Ovary (tissue), 9 donors: Measurements from ENCODE around the gene ANK2. TPM values are rescaled to one million over a fixed set of nuclear protein-coding genes. Genes with fewer than 3 reads are reported as not detected.
A peak's percentile ranks its signal among the peaks of the same experiment; 100 is the strongest.

ENCODE experiments used
- DNase-seq, 5 donors: peaks; one replicate each; pipeline ENCODE4 v3.0.0-alpha.2; 2019 to 2020
- H3K27ac ChIP-seq, 2 donors: fragments of 200-600 bp; one replicate each; pipeline versions ENCODE4 v1.5.1 to v1.8.0; 2019 to 2022
- H3K27me3 ChIP-seq: fragments of 200-600 bp; one replicate; pipeline ENCODE4 v1.8.0; 2022
- H3K36me3 ChIP-seq: fragments of 200-600 bp; sonication (generic); one replicate; pipeline ENCODE4 v1.5.1; 2019
- H3K4me1 ChIP-seq: one replicate; pipeline ENCODE4 v1.8.1; 2013; ENCODE audit warnings: mild to moderate bottlenecking, moderate library complexity; ENCODE audit not compliant: insufficient read depth
- H3K4me3 ChIP-seq: fragments of 200-600 bp; sonication (generic); one replicate; pipeline ENCODE4 v1.5.1; 2017
- H3K9me3 ChIP-seq, 2 donors: fragments of 200-600 bp in 1 of 2; sonication (generic) in 1 of 2; one replicate each; pipeline versions ENCODE4 v1.5.1 to v1.8.1; 2013 to 2019; ENCODE audit warnings: mild to moderate bottlenecking in 1 of 2, moderate library complexity in 1 of 2
- EP300 ChIP-seq: sonication (generic); formaldehyde crosslinking; IDR thresholded peaks from one replicate; pipeline ENCODE4 v1.6.1; 2017; ENCODE audit warnings: antibody characterized with exemption
- POLR2A ChIP-seq: fragments of 450-650 bp; IDR thresholded peaks from one replicate; pipeline ENCODE4 v1.6.1; 2017; ENCODE audit warnings: antibody characterized with exemption, mild to moderate bottlenecking, moderate library complexity
- WGBS, 3 donors: extraction: QIAGEN DNeasy Blood & Tissue Kit in 1 of 3; methylation state at CpG; one replicate each; pipeline versions ENCODE4 v1.1.5 to v1.1.7; 2013 to 2017; 5-methylcytosine and 5-hydroxymethylcytosine counted together
- intact Hi-C, 4 donors: fragments of 100-400 bp; cut with DNase I; formaldehyde crosslinking; loops; one replicate each; pipeline versions ENCODE4 v1.11.0 to v1.15.1; 2022 to 2023
- polyA plus RNA-seq, 2 donors: library from polyadenylated mRNA; stranded (reverse); fragments of 200-250 nt in 1 of 2; fragments of 350-450 nt in 1 of 2; fragmentation: Illumina TruSeq in 1 of 2; extraction: RNeasy Lipid Tissue Mini Kit (QIAGEN cat#74804) in 1 of 2; gene quantifications; one replicate each; pipeline ENCODE4 v1.2.3, GENCODE V29; 2013 to 2014
- total RNA-seq, 7 donors: library from RNA; depleted of rRNA in 2 of 7; stranded (reverse); fragments of >200 nt in 2 of 7; fragmentation: NEBNext Ultra II Directional in 3 of 7; extraction: Animal tissue kit (Norgen Biotek cat#: 25700) in 3 of 7; gene quantifications; one replicate each; pipeline versions ENCODE4 v1.1.0 to v1.2.4, GENCODE V29; 2016 to 2023
- TF ChIP-seq, protein P1 (sequence below), 3 donors: fragments of 450-650 bp in 2 of 3; fragments of 200-600 bp in 1 of 3; IDR thresholded peaks; one replicate each; pipeline versions ENCODE4 v1.5.1 to v1.8.0; 2016 to 2022; ENCODE audit warnings: antibody characterized with exemption in 3 of 3, mild to moderate bottlenecking in 1 of 3
- donor health status: DM: no; HTN: no; CAD: no; lungs with moderate emphysema.
- donor health status: DM: no; HTN: no; CAD: no.
- donor health status: Bipolar disorder and iron deficiency.
- donor health status: DM: yes; HTN: yes; CAD: no.
- donor health status: DM: no; HTN: no; CAD: no.
- donor health status: DM: yes; HTN: yes; CAD: no.

Gene ANK2
- total and polyA plus RNA-seq, 9 donors = 26.4 to 120 (median 66.9) TPM

- peak in 1 of 5 donors; percentile 28 for DNase-seq
- Histone ChIP-seq H3K4me3 (no peak overlapping the region), H3K27ac (peak overlapping the region in 1 of 2 donors; percentile 5), H3K4me1 (peaks cover 4% of the 10 kb centered on the region), H3K27me3 (no peaks in the 10 kb centered on the region), H3K36me3 (no peaks in the 10 kb centered on the region), H3K9me3 (no peaks in the 10 kb centered on the region)
- TF ChIP-seq POLR2A = no peak
- TF ChIP-seq, protein P1, sequence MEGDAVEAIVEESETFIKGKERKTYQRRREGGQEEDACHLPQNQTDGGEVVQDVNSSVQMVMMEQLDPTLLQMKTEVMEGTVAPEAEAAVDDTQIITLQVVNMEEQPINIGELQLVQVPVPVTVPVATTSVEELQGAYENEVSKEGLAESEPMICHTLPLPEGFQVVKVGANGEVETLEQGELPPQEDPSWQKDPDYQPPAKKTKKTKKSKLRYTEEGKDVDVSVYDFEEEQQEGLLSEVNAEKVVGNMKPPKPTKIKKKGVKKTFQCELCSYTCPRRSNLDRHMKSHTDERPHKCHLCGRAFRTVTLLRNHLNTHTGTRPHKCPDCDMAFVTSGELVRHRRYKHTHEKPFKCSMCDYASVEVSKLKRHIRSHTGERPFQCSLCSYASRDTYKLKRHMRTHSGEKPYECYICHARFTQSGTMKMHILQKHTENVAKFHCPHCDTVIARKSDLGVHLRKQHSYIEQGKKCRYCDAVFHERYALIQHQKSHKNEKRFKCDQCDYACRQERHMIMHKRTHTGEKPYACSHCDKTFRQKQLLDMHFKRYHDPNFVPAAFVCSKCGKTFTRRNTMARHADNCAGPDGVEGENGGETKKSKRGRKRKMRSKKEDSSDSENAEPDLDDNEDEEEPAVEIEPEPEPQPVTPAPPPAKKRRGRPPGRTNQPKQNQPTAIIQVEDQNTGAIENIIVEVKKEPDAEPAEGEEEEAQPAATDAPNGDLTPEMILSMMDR (IDR thresholded peaks at IDR 0.05) = no peak
- no peak for TF ChIP-seq EP300
- WGBS, 3 donors = 45 to 52% (median 48%) methylated on average over 17 of the region's 17 CpGs
- intact Hi-C loops = no loop called here
These were observed 67.2 kb downstream of the ANK2 start for GRCh38 chr4:113116414-113117357.

GRCh38 chr4:113117358-113117702 lies 67.9 kb downstream of the ANK2 start:
- Histone ChIP-seq H3K27me3 (no peaks in the 10 kb centered on the region), H3K36me3 (no peaks in the 10 kb centered on the region), H3K4me3 (no peak overlapping the region), H3K9me3 (no peaks in the 10 kb centered on the region), H3K27ac (no peak overlapping the region), H3K4me1 (peaks cover 2% of the 10 kb centered on the region)
- intact Hi-C loops = no loop called here
- TF ChIP-seq, protein P1 (IDR thresholded peaks at IDR 0.05) = no peak
- DNase-seq = no peak
- 80 to 84% (median 84%) methylated on average over 3 of the region's 3 CpGs for WGBS, 3 donors

- Histone ChIP-seq H3K4me1 (no peaks in the 10 kb centered on the region), H3K27ac (no peak overlapping the region), H3K9me3 (no peaks in the 10 kb centered on the region), H3K27me3 (no peaks in the 10 kb centered on the region), H3K36me3 (no peaks in the 10 kb centered on the region), H3K4me3 (no peak overlapping the region)
- no peak for TF ChIP-seq POLR2A
- TF ChIP-seq, protein P1 (IDR thresholded peaks at IDR 0.05) = no peak
- TF ChIP-seq EP300 = no peak
- intact Hi-C loops = no loop called here
- WGBS, 3 donors = 93 to 96% (median 93%) methylated on average over 1 of the region's 1 CpG
- no peak for DNase-seq
These were observed 72.6 kb downstream of the ANK2 start for GRCh38 chr4:113122066-113122465.

- no peak for DNase-seq
- WGBS, 3 donors = 89 to 96% (median 93%) methylated on average over 1 of the region's 1 CpG
- no peak overlapping the region for H3K27ac ChIP-seq
- peaks cover 3% of the 10 kb centered on the region for H3K4me1 ChIP-seq
- TF ChIP-seq POLR2A (no peak), EP300 (no peak)
- TF ChIP-seq, protein P1 (IDR thresholded peaks at IDR 0.05) = no peak
- intact Hi-C loops = no loop called here
- H3K27me3 ChIP-seq = no peaks in the 10 kb centered on the region
- no peaks in the 10 kb centered on the region for H3K9me3 ChIP-seq
- H3K36me3 ChIP-seq = no peaks in the 10 kb centered on the region
- no peak overlapping the region for H3K4me3 ChIP-seq
These were observed 76.0 kb downstream of the ANK2 start for GRCh38 chr4:113125418-113125817.
